ENCODE measurements around the gene FGF4.

GRCh38 chr11:69787906-69788305, 12.8 kb upstream of the FGF4 start:
- TF ChIP-seq ZNF404 (tag by site-specific recombination; IDR thresholded peaks at IDR 0.05), result no peak
- no peak for TF ChIP-seq ZNF366 (tag by site-specific recombination; conservative IDR thresholded peaks at IDR 0.05)
- TF ChIP-seq CTCF (tag by site-specific recombination; IDR thresholded peaks at IDR 0.05), result no peak
- TF ChIP-seq ZNF585B (tag by site-specific recombination; IDR thresholded peaks at IDR 0.05), result no peak
